AG04450 (cell line): ENCODE results near the gene CNTNAP5. TPM values are rescaled to one million over a fixed set of nuclear protein-coding genes. Genes with fewer than 3 reads are reported as not detected.

Experiments
- CTCF ChIA-PET: fragments of 300-600, 350-600 bp; formaldehyde crosslinking; extraction: SDS; loops from one replicate; lab custom pipeline; 2022; ENCODE audit warnings: antibody characterized with exemption, inconsistent platforms; lab: Charles Lee
- POLR2A ChIA-PET: fragments of 350-600 bp; formaldehyde crosslinking; extraction: SDS; loops from one replicate; lab custom pipeline; 2021; ENCODE audit warnings: antibody characterized with exemption, inconsistent platforms; lab: Yijun Ruan, JAX
- DNase-seq: peaks from one replicate; pipeline ENCODE4 v3.0.0-alpha.2; 2011; ENCODE audit warnings: low read depth, low spot score
- H3K27ac ChIP-seq: one replicate; pipeline ENCODE4 v1.5.1; 2012; ENCODE audit warnings: low read depth, low read length, control low read depth
- H3K27me3 ChIP-seq: one replicate; pipeline ENCODE4 v1.6.0; 2012; ENCODE audit warnings: low read length; ENCODE audit not compliant: control insufficient read depth, insufficient read depth
- H3K4me3 ChIP-seq: 2 replicates; pipeline ENCODE4 v1.5.1; 2011; ENCODE audit warnings: mild to moderate bottlenecking, low read depth, low read length, control low read depth
- H3K9me3 ChIP-seq: 2 replicates; pipeline ENCODE4 v1.5.1; 2012; ENCODE audit warnings: low read length; ENCODE audit not compliant: control insufficient read depth, insufficient read depth
- CTCF ChIP-seq: IDR thresholded peaks from 2 replicates; pipeline ENCODE4 v1.5.1; 2011; ENCODE audit warnings: low read depth, low read length, control low read depth, inconsistent platforms
- polyA plus RNA-seq: library from polyadenylated mRNA; depleted of rRNA; stranded (reverse); fragments of >200 nt; gene quantifications from 2 replicates; pipeline ENCODE4 v1.2.3, GENCODE V29; 2011

The CNTNAP5 gene
- polyA plus RNA-seq, 1 experiment = not detected

GRCh38 chr2:124542932-124543640, 518.0 kb downstream of the CNTNAP5 start:
- POLR2A ChIA-PET = no interaction called here
- TF ChIP-seq CTCF = no peak
- Histone ChIP-seq H3K27ac (no peak overlapping the region), H3K9me3 (peaks cover 2% of the 10 kb centered on the region; the same call in 1 of the 2 replicates), H3K27me3 (no peaks in the 10 kb centered on the region), H3K4me3 (no peak overlapping the region)
- no peak for DNase-seq
- CTCF ChIA-PET = no interaction called here

DNA sequence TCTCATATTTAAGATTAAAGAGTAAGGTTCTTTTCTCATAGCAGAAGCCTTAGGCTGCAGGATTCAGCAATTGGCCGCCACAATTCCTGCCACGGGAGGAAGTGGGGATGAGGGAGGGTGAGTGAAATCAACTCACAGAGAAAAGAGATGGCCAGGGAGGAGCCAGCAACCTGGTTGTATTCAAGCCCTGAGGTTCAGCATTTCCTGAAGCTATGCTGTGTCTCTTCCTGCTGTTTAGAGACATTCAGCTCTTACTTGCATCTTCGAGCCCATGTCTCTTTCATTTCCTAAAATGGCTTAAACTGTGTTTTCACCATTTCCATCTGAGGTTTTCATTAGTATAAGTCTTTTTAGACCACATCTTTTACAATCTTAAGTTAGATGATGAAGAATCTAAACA, 522.6 kb downstream of the CNTNAP5 start:
- ChIA-PET CTCF (no interaction called here), POLR2A (no interaction called here)
- Histone ChIP-seq H3K27ac (no peak overlapping the region), H3K4me3 (no peak overlapping the region), H3K9me3 (peaks cover 9% of the 10 kb centered on the region; the same call in 1 of the 2 replicates), H3K27me3 (no peaks in the 10 kb centered on the region)
- no peak for TF ChIP-seq CTCF
- no peak for DNase-seq

DNA sequence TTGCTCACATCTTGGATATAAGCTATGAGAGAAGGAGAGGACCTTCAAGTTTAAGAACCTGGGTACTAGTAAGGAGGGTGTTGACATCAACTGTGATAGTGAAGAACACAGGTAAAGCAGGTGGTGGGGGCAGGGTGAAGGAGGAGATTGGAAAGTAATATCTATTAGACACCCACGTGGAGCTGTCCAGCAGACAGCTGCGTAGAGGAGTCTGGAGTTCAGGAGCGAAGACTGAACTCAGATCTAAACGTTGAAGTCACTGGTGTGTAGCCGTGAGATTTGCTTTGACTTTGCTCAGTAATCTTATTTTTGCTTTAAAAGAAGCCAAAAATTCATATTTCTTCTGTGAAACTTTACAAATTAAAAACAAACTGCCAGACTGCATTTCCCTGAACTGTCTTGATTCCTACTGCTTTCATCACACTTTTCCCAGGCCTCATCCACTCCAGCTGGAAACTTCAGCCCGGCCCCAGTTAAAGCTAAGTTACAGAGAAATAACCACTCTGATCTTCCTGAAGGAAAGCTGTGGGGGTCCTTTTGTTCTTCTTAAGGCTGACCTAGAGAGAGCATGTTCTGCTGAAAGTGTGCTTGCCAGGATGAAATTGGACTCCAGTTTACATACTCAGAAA, 533.3 kb downstream of the CNTNAP5 start:
- no peak for DNase-seq
- CTCF ChIA-PET = no interaction called here
- POLR2A ChIA-PET = no interaction called here
- TF ChIP-seq CTCF = no peak
- Histone ChIP-seq H3K27ac (no peak overlapping the region), H3K4me3 (no peak overlapping the region), H3K27me3 (no peaks in the 10 kb centered on the region), H3K9me3 (peaks cover 3% of the 10 kb centered on the region; the same call in 1 of the 2 replicates)

DNA sequence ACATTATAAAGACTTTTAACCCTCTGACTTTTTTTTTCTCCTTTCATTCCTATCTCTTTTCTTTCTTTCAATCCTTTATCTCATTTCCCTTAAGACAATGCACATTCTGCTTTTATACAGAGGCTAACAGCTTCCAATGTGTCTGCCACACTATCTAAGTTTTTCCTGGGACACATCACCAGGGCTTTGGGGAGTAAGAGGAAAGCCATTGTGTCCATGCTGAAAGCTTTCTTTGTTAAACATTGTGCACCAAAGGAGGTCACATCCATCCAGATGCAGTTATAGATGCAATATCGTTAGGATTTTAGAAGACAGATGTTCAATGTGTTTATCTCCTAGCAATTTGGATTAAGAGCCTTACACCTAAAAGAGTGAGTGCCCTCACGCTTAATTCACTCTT, 534.1 kb downstream of the CNTNAP5 start:
- no peak overlapping the region for H3K4me3 ChIP-seq
- no peak for TF ChIP-seq CTCF
- H3K27me3 ChIP-seq = no peaks in the 10 kb centered on the region
- ChIA-PET CTCF (no interaction called here), POLR2A (no interaction called here)
- DNase-seq = no peak
- H3K27ac ChIP-seq = no peak overlapping the region
- H3K9me3 ChIP-seq = peaks cover 4% of the 10 kb centered on the region

GRCh38 chr2:124560592-124561112, 535.6 kb downstream of the CNTNAP5 start:
- no peak for DNase-seq
- no peak overlapping the region for H3K27ac ChIP-seq
- H3K27me3 ChIP-seq = no peaks in the 10 kb centered on the region
- no peak overlapping the region for H3K4me3 ChIP-seq
- ChIA-PET CTCF (no interaction called here), POLR2A (no interaction called here)
- no peak for TF ChIP-seq CTCF
- H3K9me3 ChIP-seq = peaks cover 7% of the 10 kb centered on the region
